ENCODE results near the gene AATK. TPM values are rescaled to one million over a fixed set of nuclear protein-coding genes. Genes with fewer than 3 reads are reported as not detected.
A peak's percentile ranks its signal among the peaks of the same experiment; 100 is the strongest.

AATK gene
- total and polyA plus RNA-seq, 11 donors: 1.3 to 12.0 (median 9.3) TPM

GRCh38 chr17:81158688-81159590 is 7.1 kb downstream of the AATK start:
- DNase-seq: no peak
- H3K36me3 ChIP-seq: no peaks in the 10 kb centered on the region
- 90 to 93% (median 91%) methylated on average over 33 to 43 of the region's 43 CpGs for WGBS, 4 donors

DNA sequence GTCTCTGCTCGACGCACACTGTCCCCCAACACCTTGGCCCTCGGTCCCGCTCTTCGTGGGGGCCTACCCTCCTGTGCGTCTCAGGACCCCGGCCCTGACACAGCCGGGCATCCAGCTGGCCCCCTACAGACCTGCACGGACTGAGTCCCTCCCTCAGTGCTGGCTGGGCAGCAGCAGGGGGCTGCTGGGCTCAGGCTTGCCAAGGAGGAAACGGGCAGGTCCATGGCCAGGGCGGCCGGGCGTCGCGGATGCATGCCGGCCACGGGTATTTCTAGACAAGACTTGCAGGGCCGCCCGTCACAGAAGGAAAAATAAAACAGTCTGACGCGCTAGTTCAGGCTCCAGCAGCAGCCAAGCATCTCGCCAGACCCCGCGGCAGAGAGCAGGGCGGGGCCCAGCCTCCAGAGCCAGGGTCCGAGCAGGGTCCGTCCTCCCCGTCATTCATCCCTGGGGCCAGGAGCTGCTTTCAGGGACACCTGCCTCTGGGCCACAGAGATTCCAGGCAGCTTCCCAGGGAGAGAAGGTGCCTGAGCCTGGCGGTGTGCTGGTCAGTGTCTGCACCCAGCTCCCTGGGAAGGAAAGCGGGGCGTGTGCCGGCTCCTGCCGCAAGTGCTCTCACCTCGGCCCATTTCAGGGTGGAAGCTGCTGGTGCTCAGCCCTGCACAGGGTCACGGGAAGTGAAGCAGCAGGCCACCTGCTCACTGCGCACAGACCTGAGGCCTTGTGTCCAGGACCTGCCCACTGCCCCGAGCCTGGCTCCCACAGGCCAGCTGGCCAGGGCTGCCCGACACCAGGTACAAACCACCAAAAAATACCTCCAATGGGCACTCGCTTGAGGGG is 8.0 kb downstream of the AATK start:
- ATAC-seq (no peak), DNase-seq (no peak)
- intact Hi-C loops (cut with DNase I): no loop called here
- Histone ChIP-seq H3K27ac (no peak overlapping the region), H3K4me3 (no peak overlapping the region), H3K9me3 (no peaks in the 10 kb centered on the region), H3K36me3 (no peaks in the 10 kb centered on the region), H3K27me3 (no peaks in the 10 kb centered on the region), H3K4me1 (peaks cover 0 to 21% (median 3%) of the 10 kb centered on the region in 12 donors)
- TF ChIP-seq CTCF (IDR thresholded peaks at IDR 0.05) (no peak), POLR2A (IDR thresholded peaks at IDR 0.05) (no peak)
- WGBS, 4 donors: 89 to 92% (median 91%) methylated on average over 18 to 39 of the region's 39 CpGs

More at GRCh38 chr17:81158688-81159590, 7.1 kb downstream of the AATK start:
- TF ChIP-seq CTCF (IDR thresholded peaks at IDR 0.05) (no peak), POLR2A (IDR thresholded peaks at IDR 0.05) (no peak)
- no peak for ATAC-seq
- Histone ChIP-seq H3K27ac (no peak overlapping the region), H3K4me1 (peaks cover 0 to 13% (median 3%) of the 10 kb centered on the region in 12 donors), H3K27me3 (peaks cover 0 to 4% (median 0%) of the 10 kb centered on the region in 9 donors), H3K9me3 (no peaks in the 10 kb centered on the region), H3K4me3 (peak overlapping the region in 3 of 12 donors; percentile 48 to 63 (median 57))
- intact Hi-C loops (cut with DNase I): no loop called here

DNA sequence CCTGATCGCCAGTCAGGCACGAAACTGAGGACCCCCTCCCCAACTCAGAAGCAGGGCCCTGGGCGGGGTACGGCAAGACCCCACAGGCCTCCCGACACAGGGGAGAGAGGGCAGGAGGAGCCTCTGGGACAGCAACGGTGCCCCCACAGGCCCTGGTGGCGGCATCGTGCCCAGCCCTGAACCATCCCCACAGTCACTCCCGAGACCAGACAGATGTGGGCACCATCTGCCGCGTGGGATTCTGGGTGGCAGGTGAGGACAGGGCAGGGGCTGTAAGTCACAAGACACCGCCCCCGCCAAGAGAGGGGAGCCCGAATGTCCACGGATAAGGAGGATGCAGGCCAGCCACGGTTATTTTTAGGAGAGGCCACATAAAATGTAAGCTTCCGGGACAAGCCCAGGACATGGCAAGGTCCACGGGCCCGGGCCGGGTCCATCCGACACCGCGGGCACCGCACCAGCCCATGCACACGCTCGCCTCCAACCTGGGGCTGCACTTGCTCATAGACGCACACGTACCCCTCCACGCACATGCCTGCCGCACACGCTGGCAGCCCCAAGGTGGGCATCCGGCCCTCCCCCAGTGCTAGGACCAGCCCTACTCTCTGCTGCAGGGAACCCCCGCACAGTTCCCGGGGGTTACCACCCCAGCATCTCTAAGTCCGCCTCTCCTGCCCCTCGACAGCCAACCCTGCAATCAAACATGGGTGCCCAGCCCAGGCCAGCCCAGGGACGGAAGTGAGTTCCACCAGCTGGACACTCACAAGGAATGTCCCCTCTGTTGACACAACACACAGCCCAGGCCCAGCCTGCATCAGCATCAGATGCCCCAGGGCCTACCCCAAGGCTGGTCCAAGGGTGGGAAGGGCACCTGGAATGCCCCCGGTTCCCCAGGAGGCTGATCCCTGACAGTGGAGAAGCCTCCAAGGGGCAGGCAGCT is 8.9 kb downstream of the AATK start:
- intact Hi-C loops (cut with DNase I): no loop called here
- whole genome bisulfite sequencing, 4 donors: 90 to 94% (median 92%) methylated on average over 33 to 38 of the region's 38 CpGs

More for the DNA sequence above, 8.9 kb downstream of the AATK start:
- Histone ChIP-seq H3K9me3 (no peaks in the 10 kb centered on the region), H3K27ac (no peak overlapping the region), H3K4me1 (peaks cover 0 to 27% (median 3%) of the 10 kb centered on the region in 12 donors), H3K36me3 (no peaks in the 10 kb centered on the region), H3K4me3 (no peak overlapping the region), H3K27me3 (no peaks in the 10 kb centered on the region)
- ATAC-seq (no peak), DNase-seq (no peak)
- no peak for TF ChIP-seq POLR2A (IDR thresholded peaks at IDR 0.05)
- TF ChIP-seq CTCF (IDR thresholded peaks at IDR 0.05): no peak
